Measurements from ENCODE around the gene TIE1. TPM values are rescaled to one million over a fixed set of nuclear protein-coding genes. Genes with fewer than 3 reads are reported as not detected.

The TIE1 gene
- total and polyA plus RNA-seq, 9 donors = 6.4 to 29.3 (median 11.5) TPM

GRCh38 chr1:43311521-43311920 is 10.7 kb downstream of the TIE1 start:
- H3K27me3 ChIP-seq = no peaks in the 10 kb centered on the region
- no peaks in the 10 kb centered on the region for H3K9me3 ChIP-seq
- no peak overlapping the region for H3K4me3 ChIP-seq
- no peaks in the 10 kb centered on the region for H3K36me3 ChIP-seq
- intact Hi-C loops (cut with DNase I) = no loop called here
- 90 to 94% (median 90%) methylated on average over 9 of the region's 9 CpGs for WGBS, 3 donors
- TF ChIP-seq POLR2A (IDR thresholded peaks at IDR 0.05) (no peak), EP300 (IDR thresholded peaks at IDR 0.05) (no peak), CTCF (IDR thresholded peaks at IDR 0.05) (no peak)
- H3K27ac ChIP-seq = no peak overlapping the region
- DNase-seq = no peak
- no peaks in the 10 kb centered on the region for H3K4me1 ChIP-seq (ENCODE audit: insufficient read depth)

GRCh38 chr1:43312212-43312623 is 11.4 kb downstream of the TIE1 start:
- no peak for TF ChIP-seq POLR2A (IDR thresholded peaks at IDR 0.05)
- TF ChIP-seq CTCF (IDR thresholded peaks at IDR 0.05) = no peak
- TF ChIP-seq EP300 (IDR thresholded peaks at IDR 0.05) = no peak
- Histone ChIP-seq H3K36me3 (no peaks in the 10 kb centered on the region), H3K4me1 (ENCODE audit: insufficient read depth) (no peaks in the 10 kb centered on the region), H3K4me3 (no peak overlapping the region), H3K27me3 (no peaks in the 10 kb centered on the region), H3K9me3 (no peaks in the 10 kb centered on the region), H3K27ac (no peak overlapping the region)
- DNase-seq = no peak
- WGBS, 3 donors = 85 to 90% (median 89%) methylated on average over 19 of the region's 19 CpGs
- intact Hi-C loops (cut with DNase I) = no loop called here

- Histone ChIP-seq H3K27me3 (no peaks in the 10 kb centered on the region), H3K4me1 (ENCODE audit: insufficient read depth) (no peaks in the 10 kb centered on the region), H3K9me3 (no peaks in the 10 kb centered on the region), H3K4me3 (no peak overlapping the region), H3K27ac (no peak overlapping the region), H3K36me3 (no peaks in the 10 kb centered on the region)
- DNase-seq = no peak
- intact Hi-C loops (cut with DNase I) = no loop called here
- 91 to 92% (median 91%) methylated on average over 21 to 24 of the region's 24 CpGs for WGBS, 3 donors
- TF ChIP-seq EP300 (IDR thresholded peaks at IDR 0.05) = no peak
- no peak for TF ChIP-seq CTCF (IDR thresholded peaks at IDR 0.05)
- TF ChIP-seq POLR2A (IDR thresholded peaks at IDR 0.05) = no peak
Measured at GRCh38 chr1:43312663-43313515, 12.1 kb downstream of the TIE1 start.

GRCh38 chr1:43313771-43314170 is 13.0 kb downstream of the TIE1 start:
- Histone ChIP-seq H3K9me3 (no peaks in the 10 kb centered on the region), H3K27me3 (no peaks in the 10 kb centered on the region), H3K27ac (no peak overlapping the region), H3K4me1 (ENCODE audit: insufficient read depth) (no peaks in the 10 kb centered on the region), H3K36me3 (no peaks in the 10 kb centered on the region), H3K4me3 (no peak overlapping the region)
- intact Hi-C loops (cut with DNase I) = no loop called here
- TF ChIP-seq EP300 (IDR thresholded peaks at IDR 0.05) (no peak), POLR2A (IDR thresholded peaks at IDR 0.05) (no peak), CTCF (IDR thresholded peaks at IDR 0.05) (no peak)
- no peak for DNase-seq
- 93 to 99% (median 93%) methylated on average over 10 of the region's 10 CpGs for WGBS, 3 donors

Data from ovary (tissue), 9 donors.